HUES64 (cell line): ENCODE results near the gene FXR2.
"Not testable (repeated sequence)": the region's sequence is repeated elsewhere in the genome, so short reads cannot be mapped to it uniquely, and the experiment has no call there.

Experiments used
- H3K27ac ChIP-seq: 2 replicates; pipeline ENCODE4 v1.7.0; 2013; ENCODE audit warnings: low read depth, low read length, inconsistent platforms
- H3K27me3 ChIP-seq: 2 replicates; pipeline ENCODE4 v1.6.1; 2013; ENCODE audit warnings: mild to moderate bottlenecking, low read length; ENCODE audit not compliant: insufficient read depth
- H3K36me3 ChIP-seq: 2 replicates; pipeline ENCODE4 v1.6.1; 2013; ENCODE audit warnings: mild to moderate bottlenecking, low read length; ENCODE audit not compliant: insufficient read depth
- H3K4me1 ChIP-seq: 2 replicates; pipeline ENCODE4 v1.6.1; 2013; ENCODE audit warnings: mild to moderate bottlenecking, low read length, moderate library complexity; ENCODE audit not compliant: insufficient read depth
- H3K4me3 ChIP-seq: 2 replicates; pipeline ENCODE4 v1.5.1; 2013; ENCODE audit warnings: mild to moderate bottlenecking, low read length, moderate library complexity
- H3K9ac ChIP-seq: 2 replicates; pipeline ENCODE4 v1.6.1; 2013; ENCODE audit warnings: mild to moderate bottlenecking, low read depth, low read length
- H3K9me3 ChIP-seq: 2 replicates; pipeline ENCODE4 v1.6.1; 2013; ENCODE audit warnings: low read depth, low read length; ENCODE audit not compliant: insufficient read depth
- WGBS: fragments of 150-250, 120-280 bp; methylation state at CpG from one replicate; pipeline ENCODE4 v1.1.7; 2013; ENCODE audit warnings: missing lambda C conversion rate; 5-methylcytosine and 5-hydroxymethylcytosine counted together

FXR2 gene

GRCh38 chr17:7646457-7646856 is 31.8 kb upstream of the FXR2 start:
- Histone ChIP-seq H3K9me3 (no peaks in the 10 kb centered on the region), H3K27ac (no peak overlapping the region), H3K4me3 (no peak overlapping the region), H3K4me1 (no peaks in the 10 kb centered on the region; the same call in 1 of the 2 replicates), H3K27me3 (peaks cover 19% of the 10 kb centered on the region), H3K36me3 (no peaks in the 10 kb centered on the region), H3K9ac (no peak overlapping the region)
- WGBS, result 89% methylated on average over 9 of the region's 9 CpGs

- Histone ChIP-seq H3K27me3 (0 out of 2 replicates have a peak, but pooled peaks cover 7% of the 10 kb centered on the region), H3K4me3 (no peak overlapping the region), H3K4me1 (no peaks in the 10 kb centered on the region; the same call in 1 of the 2 replicates), H3K27ac (no peak overlapping the region), H3K9me3 (no peaks in the 10 kb centered on the region), H3K9ac (no peak overlapping the region), H3K36me3 (no peaks in the 10 kb centered on the region)
- WGBS, result 96% methylated on average over 4 of the region's 4 CpGs
Observed at GRCh38 chr17:7644775-7645174, 30.1 kb upstream of the FXR2 start.

- H3K27me3 ChIP-seq, H3K4me1 ChIP-seq, H3K9ac ChIP-seq, H3K9me3 ChIP-seq, H3K36me3 ChIP-seq, H3K27ac ChIP-seq, H3K4me3 ChIP-seq: not testable (repeated sequence)
- 81% methylated on average over 7 of the region's 7 CpGs for WGBS
Observed at GRCh38 chr17:7641635-7642034, 26.9 kb upstream of the FXR2 start.

- WGBS, result 94% methylated on average over 26 of the region's 26 CpGs
- H3K27me3 ChIP-seq, result no peaks in the 10 kb centered on the region
- peaks cover 4% of the 10 kb centered on the region; the same call in 1 of the 2 replicates for H3K4me1 ChIP-seq
- H3K36me3 ChIP-seq, result no peaks in the 10 kb centered on the region
- H3K9me3 ChIP-seq, result no peaks in the 10 kb centered on the region
- no peak overlapping the region for H3K27ac ChIP-seq
- no peak overlapping the region for H3K9ac ChIP-seq
- H3K4me3 ChIP-seq, result no peak overlapping the region
Observed at GRCh38 chr17:7640783-7641182, 26.1 kb upstream of the FXR2 start.

- H3K9ac ChIP-seq, result no peak overlapping the region
- no peaks in the 10 kb centered on the region for H3K27me3 ChIP-seq
- H3K4me3 ChIP-seq, result no peak overlapping the region
- no peaks in the 10 kb centered on the region for H3K9me3 ChIP-seq
- H3K4me1 ChIP-seq, result peaks cover 8% of the 10 kb centered on the region; the same call in 1 of the 2 replicates
- no peak overlapping the region for H3K27ac ChIP-seq
- H3K36me3 ChIP-seq, result no peaks in the 10 kb centered on the region
- 61% methylated on average over 5 of the region's 5 CpGs for WGBS
Observed at GRCh38 chr17:7636163-7636562, 21.5 kb upstream of the FXR2 start.

- H3K27me3 ChIP-seq, result no peaks in the 10 kb centered on the region
- no peaks in the 10 kb centered on the region for H3K36me3 ChIP-seq
- no peak overlapping the region for H3K27ac ChIP-seq
- 30% methylated on average over 5 of the region's 5 CpGs for WGBS
- H3K4me3 ChIP-seq, result no peak overlapping the region
- peaks cover 8% of the 10 kb centered on the region; the same call in 1 of the 2 replicates for H3K4me1 ChIP-seq
- no peaks in the 10 kb centered on the region for H3K9me3 ChIP-seq
- no peak overlapping the region for H3K9ac ChIP-seq
Observed at GRCh38 chr17:7634384-7634783, 19.7 kb upstream of the FXR2 start.

- no peak overlapping the region for H3K9ac ChIP-seq
- WGBS, result 62% methylated on average over 2 of the region's 2 CpGs
Observed at GRCh38 chr17:7633093-7633492, 18.4 kb upstream of the FXR2 start.

GRCh38 chr17:7632492-7632894 is 17.8 kb upstream of the FXR2 start:
- WGBS, result 61% methylated on average over 4 of the region's 6 CpGs
- Histone ChIP-seq H3K9ac (no peak overlapping the region), H3K4me1 (peaks cover 8% of the 10 kb centered on the region; the same call in 1 of the 2 replicates), H3K4me3 (no peak overlapping the region), H3K27me3 (no peaks in the 10 kb centered on the region), H3K9me3 (no peaks in the 10 kb centered on the region), H3K27ac (no peak overlapping the region), H3K36me3 (no peaks in the 10 kb centered on the region)

More at GRCh38 chr17:7633093-7633492, 18.4 kb upstream of the FXR2 start:
- Histone ChIP-seq H3K27ac (no peak overlapping the region), H3K36me3 (no peaks in the 10 kb centered on the region), H3K27me3 (no peaks in the 10 kb centered on the region), H3K4me1 (peaks cover 8% of the 10 kb centered on the region; the same call in 1 of the 2 replicates), H3K9me3 (no peaks in the 10 kb centered on the region), H3K4me3 (no peak overlapping the region)

GRCh38 chr17:7631398-7632380 is 17.0 kb upstream of the FXR2 start:
- H3K4me1 ChIP-seq, result peaks cover 8% of the 10 kb centered on the region; the same call in 1 of the 2 replicates

GRCh38 chr17:7629939-7630571 is 15.4 kb upstream of the FXR2 start, which contains the start of gene SHBG:
SHBG (plus strand) TSS chr17:7630135; CDS start chr17:7630173, 38 bp downstream.
- H3K36me3 ChIP-seq, result peaks cover 5% of the 10 kb centered on the region; the same call in 1 of the 2 replicates
- no peaks in the 10 kb centered on the region for H3K27me3 ChIP-seq
- H3K4me3 ChIP-seq, result no peak within 1 kb of the TSS
- H3K9me3 ChIP-seq, result no peaks in the 10 kb centered on the region
- peaks cover 4% of the 10 kb centered on the region; the same call in 1 of the 2 replicates for H3K4me1 ChIP-seq
- H3K27ac ChIP-seq, result no peak within 1 kb of the TSS
- H3K9ac ChIP-seq, result no peak within 1 kb of the TSS
- WGBS, result 91% methylated on average over 13 of the region's 13 CpGs

More at GRCh38 chr17:7631398-7632380, 17.0 kb upstream of the FXR2 start:
- H3K36me3 ChIP-seq, result no peaks in the 10 kb centered on the region
- 89% methylated on average over 11 of the region's 11 CpGs for WGBS
- H3K27me3 ChIP-seq, result no peaks in the 10 kb centered on the region
- H3K27ac ChIP-seq, result no peak overlapping the region
- H3K9me3 ChIP-seq, result no peaks in the 10 kb centered on the region
- no peak overlapping the region for H3K4me3 ChIP-seq
- H3K9ac ChIP-seq, result no peak overlapping the region
